SU-DHL-6 (cell line): ENCODE data around the gene IARS2.

ENCODE experiments used
- EZH2phosphoT487 ChIP-seq: fragments of 200-600 bp; sonication (generic), shearing (Covaris generic); conservative IDR thresholded peaks from 2 replicates; pipeline ENCODE4 v1.6.1; 2018; ENCODE audit warnings: mild to moderate bottlenecking, antibody characterized with exemption, low read length, moderate library complexity, mixed read lengths
- TF ChIP-seq, protein P1 (sequence below): fragments of 200-600 bp; sonication (generic); IDR thresholded peaks from one replicate; pipeline ENCODE4 v1.5.1; 2017; ENCODE audit warnings: antibody characterized with exemption, mild to moderate bottlenecking, low read length, moderate library complexity; ENCODE audit not compliant: insufficient read depth, poor library complexity, severe bottlenecking

DNA sequence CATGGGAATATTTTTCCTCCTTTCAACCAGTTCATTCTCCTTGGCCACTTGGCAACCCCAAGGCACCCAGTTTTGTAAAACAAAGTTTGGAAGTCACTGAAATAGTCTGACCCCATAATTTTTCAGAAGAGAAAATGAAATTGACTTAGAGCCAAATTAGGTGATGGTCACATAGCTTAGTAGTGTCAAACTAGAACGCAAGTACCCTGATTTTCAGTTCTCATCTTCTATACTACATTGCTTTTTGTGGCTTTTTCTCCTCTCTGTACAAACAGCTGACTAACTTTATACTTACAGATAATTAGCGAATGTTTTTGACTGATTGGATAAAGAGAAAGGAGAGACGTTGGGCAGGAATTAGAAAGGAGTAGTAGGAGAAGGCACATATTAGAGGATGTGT lies 33.1 kb downstream of the IARS2 start:
- TF ChIP-seq, protein P1, sequence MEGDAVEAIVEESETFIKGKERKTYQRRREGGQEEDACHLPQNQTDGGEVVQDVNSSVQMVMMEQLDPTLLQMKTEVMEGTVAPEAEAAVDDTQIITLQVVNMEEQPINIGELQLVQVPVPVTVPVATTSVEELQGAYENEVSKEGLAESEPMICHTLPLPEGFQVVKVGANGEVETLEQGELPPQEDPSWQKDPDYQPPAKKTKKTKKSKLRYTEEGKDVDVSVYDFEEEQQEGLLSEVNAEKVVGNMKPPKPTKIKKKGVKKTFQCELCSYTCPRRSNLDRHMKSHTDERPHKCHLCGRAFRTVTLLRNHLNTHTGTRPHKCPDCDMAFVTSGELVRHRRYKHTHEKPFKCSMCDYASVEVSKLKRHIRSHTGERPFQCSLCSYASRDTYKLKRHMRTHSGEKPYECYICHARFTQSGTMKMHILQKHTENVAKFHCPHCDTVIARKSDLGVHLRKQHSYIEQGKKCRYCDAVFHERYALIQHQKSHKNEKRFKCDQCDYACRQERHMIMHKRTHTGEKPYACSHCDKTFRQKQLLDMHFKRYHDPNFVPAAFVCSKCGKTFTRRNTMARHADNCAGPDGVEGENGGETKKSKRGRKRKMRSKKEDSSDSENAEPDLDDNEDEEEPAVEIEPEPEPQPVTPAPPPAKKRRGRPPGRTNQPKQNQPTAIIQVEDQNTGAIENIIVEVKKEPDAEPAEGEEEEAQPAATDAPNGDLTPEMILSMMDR = no peak
- TF ChIP-seq EZH2phosphoT487 = no peak
